ENCODE measurements around the gene BRD7. TPM values are rescaled to one million over a fixed set of nuclear protein-coding genes. Genes with fewer than 3 reads are reported as not detected.
A peak's percentile ranks its signal among the peaks of the same experiment; 100 is the strongest.

Gene BRD7
- total and polyA plus RNA-seq, 2 of the 13 experiments (the other 11 are each of a cell fraction or from before 2014, with no cell fraction given), result 82.3 to 149 TPM

DNA sequence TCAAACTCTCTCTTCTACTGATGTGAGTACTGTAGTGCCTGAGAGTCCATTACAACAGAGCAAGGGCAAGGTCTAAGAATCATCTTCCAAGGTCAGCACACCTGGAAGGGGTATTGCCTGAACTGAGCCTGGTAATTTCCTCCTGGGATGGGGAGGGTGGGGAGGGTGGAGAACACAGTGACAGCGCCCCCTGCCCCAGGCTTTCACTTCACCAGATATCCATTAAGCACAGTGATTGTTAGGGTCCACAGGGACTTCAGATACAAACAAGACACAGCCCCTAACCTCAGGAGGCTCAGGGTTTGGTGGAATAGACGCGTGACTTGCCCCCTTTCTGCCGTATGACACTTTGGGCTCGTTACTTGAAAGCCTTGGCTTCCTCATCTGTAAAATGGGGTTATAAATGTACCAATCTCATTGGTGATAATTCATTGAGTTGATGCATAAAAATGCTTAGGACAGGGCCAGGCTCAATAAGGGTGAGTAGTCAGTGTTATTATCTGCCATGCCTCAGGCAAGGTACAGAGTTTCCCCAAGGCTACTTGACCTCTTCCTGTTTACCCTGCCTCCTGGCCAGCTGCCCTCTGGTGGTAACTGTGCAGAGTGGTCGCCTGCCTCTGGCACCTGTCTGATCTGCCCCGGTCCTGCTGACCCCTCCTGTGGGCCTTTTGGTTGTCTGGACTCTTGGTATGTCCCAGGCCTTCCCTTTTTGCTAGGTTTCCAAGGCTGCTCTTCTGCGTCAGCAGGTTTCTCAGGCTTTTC, 13.1 kb upstream of the BRD7 start:
- POLR2A ChIA-PET, result interaction anchor here (0.8 to 1.6 kb wide), 5 partner anchors 9 to 219 kb away, joined by 3 to 6 read pairs (median 4); no protein-coding TSS in a partner anchor
- CTCF ChIA-PET (ENCODE audit: low intra/inter-chr PET ratio, low total read pairs), result interaction anchor here (1.3 kb wide), 1 partner anchor 10 kb away, joined by 6 read pairs; no protein-coding TSS in a partner anchor
- Histone ChIP-seq H3K4me1 (ENCODE audit: insufficient read depth, low read length) (peaks cover 39% of the 10 kb centered on the region), H3K36me3 (replicated peaks in 1 of 2; ENCODE audit: control insufficient read depth in 1 of 2, insufficient read depth in 2 of 2, low read length in 2 of 2) (no peaks in the 10 kb centered on the region), H3K27me3 (ENCODE audit: control insufficient read depth in 1 of 2, insufficient read depth in 2 of 2, low read length in 2 of 2) (no peaks in the 10 kb centered on the region; a peak in 1 of 5 replicates), H3K9ac (ENCODE audit: insufficient read depth, low read depth, low read length) (no peak overlapping the region), H3K9me3 (ENCODE audit: low read length) (no peaks in the 10 kb centered on the region), H4K20me1 (ENCODE audit: insufficient read depth, low read length) (no peaks in the 10 kb centered on the region), H3K4me2 (ENCODE audit: low read depth, low read length) (peak overlapping the region; percentile 15), H3K27ac (ENCODE audit: extremely low read length, insufficient read depth, low read length) (no peak overlapping the region), H3K4me3 (replicated peaks in 1 of 3; ENCODE audit: insufficient read depth in 1 of 3, low read depth in 2 of 3, low read length in 3 of 3) (no peak overlapping the region), H2AFZ (ENCODE audit: low read length) (no peak overlapping the region), H3K79me2 (ENCODE audit: insufficient read depth, low read length) (no peaks in the 10 kb centered on the region)
- in situ Hi-C loops (cut with HindIII; ENCODE audit: extremely low pct_ligation_motif_present, low pct_unique_long_range_greater_than_20kb) (no loop called here), intact Hi-C loops (cut with micrococcal nuclease; ENCODE audit: unreplicated experiment) (no loop called here)
- DNase-seq (ENCODE audit: low spot score), result peak; percentile 68
- WGBS (ENCODE audit: low lambda C conversion rate), result 62% methylated on average over 8 of the region's 8 CpGs
- no TSS peak for BruUV-seq (replicated peaks)
- FAIRE-seq, result peak; percentile 88
- peak; percentile 88 for ATAC-seq
- TF ChIP-seq ZNF10 (CRISPR knock-in tag; IDR thresholded peaks at IDR 0.05; ENCODE audit: borderline replicate concordance, low read depth) (no peak), CCDC6 (CRISPR knock-in tag; IDR thresholded peaks at IDR 0.05) (no peak), ZNF251 (CRISPR knock-in tag; IDR thresholded peaks at IDR 0.05) (no peak), WIZ (CRISPR knock-in tag; IDR thresholded peaks at IDR 0.05) (no peak), ZNF737 (CRISPR knock-in tag; IDR thresholded peaks at IDR 0.05; ENCODE audit: borderline replicate concordance) (no peak), ZNF124 (CRISPR knock-in tag; IDR thresholded peaks at IDR 0.05) (0 out of 2 replicates have a peak, but pooled peaks have one; percentile 68), ZFAT (CRISPR knock-in tag; conservative IDR thresholded peaks at IDR 0.05) (no peak), BORCS8-MEF2B (CRISPR knock-in tag; IDR thresholded peaks at IDR 0.05) (no peak), ELF1 (CRISPR knock-in tag; IDR thresholded peaks at IDR 0.05) (peak; percentile 82), ZNF619 (CRISPR knock-in tag; IDR thresholded peaks at IDR 0.05) (no peak), MTA3 (CRISPR knock-in tag; IDR thresholded peaks at IDR 0.05) (no peak), RFX3 (CRISPR knock-in tag; IDR thresholded peaks at IDR 0.05) (no peak), ZNF512 (CRISPR knock-in tag; IDR thresholded peaks at IDR 0.05) (no peak), CBX1 (IDR thresholded peaks at IDR 0.05; ENCODE audit: low read depth) (no peak)
- TF ChIP-seq, protein P1, sequence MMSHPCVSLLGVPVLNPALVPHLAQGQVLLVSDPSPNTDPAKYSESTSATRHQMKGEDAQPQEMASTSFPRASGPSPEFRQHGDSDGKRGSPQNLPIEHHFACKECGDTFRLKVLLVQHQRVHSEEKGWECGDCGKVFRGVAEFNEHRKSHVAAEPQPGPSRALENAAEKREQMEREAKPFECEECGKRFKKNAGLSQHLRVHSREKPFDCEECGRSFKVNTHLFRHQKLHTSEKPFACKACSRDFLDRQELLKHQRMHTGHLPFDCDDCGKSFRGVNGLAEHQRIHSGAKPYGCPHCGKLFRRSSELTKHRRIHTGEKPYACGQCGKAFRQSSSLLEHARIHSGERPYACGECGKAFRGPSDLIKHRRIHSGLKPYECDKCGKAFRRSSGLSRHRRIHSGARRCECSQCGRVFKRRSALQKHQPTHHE (CRISPR knock-in tag; IDR thresholded peaks at IDR 0.05; ENCODE audit: borderline replicate concordance), result no peak
- TF ChIP-seq, protein P2, sequence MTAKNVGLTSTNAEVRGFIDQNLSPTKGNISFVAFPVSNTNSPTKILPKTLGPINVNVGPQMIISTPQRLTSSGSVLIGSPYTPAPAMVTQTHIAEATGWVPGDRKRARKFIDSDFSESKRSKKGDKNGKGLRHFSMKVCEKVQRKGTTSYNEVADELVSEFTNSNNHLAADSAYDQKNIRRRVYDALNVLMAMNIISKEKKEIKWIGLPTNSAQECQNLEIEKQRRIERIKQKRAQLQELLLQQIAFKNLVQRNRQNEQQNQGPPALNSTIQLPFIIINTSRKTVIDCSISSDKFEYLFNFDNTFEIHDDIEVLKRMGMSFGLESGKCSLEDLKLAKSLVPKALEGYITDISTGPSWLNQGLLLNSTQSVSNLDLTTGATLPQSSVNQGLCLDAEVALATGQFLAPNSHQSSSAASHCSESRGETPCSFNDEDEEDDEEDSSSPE (CRISPR knock-in tag; IDR thresholded peaks at IDR 0.05), result no peak

Data from HepG2 (cell line).